NT2/D1 (cell line): ENCODE results near the gene TBC1D10B.

ENCODE experiments used
- SUZ12 ChIP-seq: IDR thresholded peaks from 2 replicates; pipeline ENCODE4 v1.6.1; 2011; ENCODE audit not compliant: insufficient read length, insufficient read depth; ENCODE audit errors: extremely low read depth
- YY1 ChIP-seq: IDR thresholded peaks from 2 replicates; pipeline ENCODE4 v1.6.1; 2011; ENCODE audit not compliant: insufficient read length, insufficient read depth
- ZNF274 ChIP-seq: IDR thresholded peaks from 2 replicates; pipeline ENCODE4 v1.6.1; 2011; ENCODE audit warnings: mild to moderate bottlenecking, low read depth, low read length

DNA sequence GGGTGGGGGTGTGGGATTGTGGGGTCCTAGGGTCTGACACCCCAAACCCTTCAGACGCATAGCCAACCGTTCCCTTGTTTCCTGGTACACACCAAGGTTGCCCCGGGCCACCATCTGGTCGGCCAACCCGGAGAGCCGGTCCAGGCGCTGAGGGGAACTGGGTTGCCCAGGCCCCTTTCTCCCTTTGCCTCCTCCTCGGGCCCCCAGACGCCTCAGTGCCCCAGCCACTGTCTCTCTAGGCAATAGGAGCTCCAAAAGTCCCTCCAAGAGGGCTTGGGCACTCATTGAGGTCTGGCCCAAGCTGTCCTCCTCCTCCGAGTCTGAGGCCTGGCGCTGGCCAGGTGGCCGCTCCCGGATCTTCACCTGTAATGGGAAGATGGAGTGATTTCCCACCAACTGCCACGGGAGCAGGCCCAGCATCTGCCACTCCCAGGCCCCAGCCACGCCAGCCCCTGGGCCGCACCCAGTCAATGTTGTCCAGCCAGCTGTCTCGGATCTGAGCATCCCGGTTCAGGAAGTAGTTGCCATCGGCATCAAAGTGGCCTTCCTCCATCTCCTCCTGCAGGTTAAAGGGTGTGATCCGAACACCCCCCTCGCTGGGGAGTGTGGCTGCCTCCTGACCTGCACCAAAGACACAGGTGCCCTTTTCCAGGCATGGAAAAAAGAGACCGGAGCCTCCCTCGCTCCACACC lies 16.7 kb downstream of the TBC1D10B start:
- no peak for TF ChIP-seq ZNF274
- TF ChIP-seq YY1, result no peak
- no peak for TF ChIP-seq SUZ12
